ENCODE measurements around the gene PARK7.

The PARK7 gene

DNA sequence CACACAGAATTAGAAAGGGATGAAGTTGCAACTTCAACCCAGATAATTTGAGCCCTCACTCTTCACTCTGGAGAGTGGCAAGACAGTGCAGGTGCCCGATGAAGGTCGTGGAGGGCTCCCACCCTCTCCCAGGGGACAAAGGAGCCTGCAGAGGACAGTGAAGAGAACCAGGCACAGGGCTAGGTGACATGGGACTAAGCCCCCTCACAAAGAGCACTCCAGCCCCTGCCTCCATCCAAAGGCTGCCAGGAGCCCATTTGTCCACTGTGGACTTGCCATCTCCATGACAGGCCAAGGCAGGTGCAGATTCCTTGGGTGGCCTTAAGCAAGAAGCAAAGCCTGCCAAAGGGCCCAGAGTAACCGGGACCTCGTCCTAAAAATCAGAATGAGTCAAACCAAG, 49.5 kb downstream of the PARK7 start:
- no peak for TF ChIP-seq FOXP2 (optimal IDR thresholded peaks at IDR 0.05; ENCODE audit: borderline replicate concordance, extremely low read depth, extremely low read length, insufficient read depth)
- no peak for TF ChIP-seq SIN3A (IDR thresholded peaks at IDR 0.05; ENCODE audit: borderline replicate concordance, insufficient read depth, low read length)
- TF ChIP-seq, protein P1, sequence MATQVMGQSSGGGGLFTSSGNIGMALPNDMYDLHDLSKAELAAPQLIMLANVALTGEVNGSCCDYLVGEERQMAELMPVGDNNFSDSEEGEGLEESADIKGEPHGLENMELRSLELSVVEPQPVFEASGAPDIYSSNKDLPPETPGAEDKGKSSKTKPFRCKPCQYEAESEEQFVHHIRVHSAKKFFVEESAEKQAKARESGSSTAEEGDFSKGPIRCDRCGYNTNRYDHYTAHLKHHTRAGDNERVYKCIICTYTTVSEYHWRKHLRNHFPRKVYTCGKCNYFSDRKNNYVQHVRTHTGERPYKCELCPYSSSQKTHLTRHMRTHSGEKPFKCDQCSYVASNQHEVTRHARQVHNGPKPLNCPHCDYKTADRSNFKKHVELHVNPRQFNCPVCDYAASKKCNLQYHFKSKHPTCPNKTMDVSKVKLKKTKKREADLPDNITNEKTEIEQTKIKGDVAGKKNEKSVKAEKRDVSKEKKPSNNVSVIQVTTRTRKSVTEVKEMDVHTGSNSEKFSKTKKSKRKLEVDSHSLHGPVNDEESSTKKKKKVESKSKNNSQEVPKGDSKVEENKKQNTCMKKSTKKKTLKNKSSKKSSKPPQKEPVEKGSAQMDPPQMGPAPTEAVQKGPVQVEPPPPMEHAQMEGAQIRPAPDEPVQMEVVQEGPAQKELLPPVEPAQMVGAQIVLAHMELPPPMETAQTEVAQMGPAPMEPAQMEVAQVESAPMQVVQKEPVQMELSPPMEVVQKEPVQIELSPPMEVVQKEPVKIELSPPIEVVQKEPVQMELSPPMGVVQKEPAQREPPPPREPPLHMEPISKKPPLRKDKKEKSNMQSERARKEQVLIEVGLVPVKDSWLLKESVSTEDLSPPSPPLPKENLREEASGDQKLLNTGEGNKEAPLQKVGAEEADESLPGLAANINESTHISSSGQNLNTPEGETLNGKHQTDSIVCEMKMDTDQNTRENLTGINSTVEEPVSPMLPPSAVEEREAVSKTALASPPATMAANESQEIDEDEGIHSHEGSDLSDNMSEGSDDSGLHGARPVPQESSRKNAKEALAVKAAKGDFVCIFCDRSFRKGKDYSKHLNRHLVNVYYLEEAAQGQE (IDR thresholded peaks at IDR 0.05; ENCODE audit: insufficient read depth in 1 of 2, low read depth in 2 of 2, low read length in 2 of 2), result no peak
- TF ChIP-seq POLR2AphosphoS5 (IDR thresholded peaks at IDR 0.05; ENCODE audit: low read depth, low read length), result no peak; the same call in 1 of the 2 replicates
- no peak for TF ChIP-seq TAF1 (IDR thresholded peaks at IDR 0.05; ENCODE audit: borderline replicate concordance, insufficient read depth, low read length)

- no peak; the same call in 1 of the 2 replicates for TF ChIP-seq POLR2AphosphoS5 (IDR thresholded peaks at IDR 0.05; ENCODE audit: low read depth, low read length)
- TF ChIP-seq FOXP2 (optimal IDR thresholded peaks at IDR 0.05; ENCODE audit: borderline replicate concordance, extremely low read depth, extremely low read length, insufficient read depth), result no peak
These were observed 50.7 kb downstream of the PARK7 start for GRCh38 chr1:8011923-8012858.

- TF ChIP-seq, protein P1 (IDR thresholded peaks at IDR 0.05; ENCODE audit: insufficient read depth in 1 of 2, low read depth in 2 of 2, low read length in 2 of 2), result no peak
- TF ChIP-seq FOXP2 (optimal IDR thresholded peaks at IDR 0.05; ENCODE audit: borderline replicate concordance, extremely low read depth, extremely low read length, insufficient read depth) (no peak), SIN3A (IDR thresholded peaks at IDR 0.05; ENCODE audit: borderline replicate concordance, insufficient read depth, low read length) (no peak), TAF1 (IDR thresholded peaks at IDR 0.05; ENCODE audit: borderline replicate concordance, insufficient read depth, low read length) (no peak), POLR2AphosphoS5 (IDR thresholded peaks at IDR 0.05; ENCODE audit: low read depth, low read length) (no peak)
These were observed 51.4 kb downstream of the PARK7 start for GRCh38 chr1:8012955-8013354.

- TF ChIP-seq FOXP2 (optimal IDR thresholded peaks at IDR 0.05; ENCODE audit: borderline replicate concordance, extremely low read depth, extremely low read length, insufficient read depth) (no peak), TAF1 (IDR thresholded peaks at IDR 0.05; ENCODE audit: borderline replicate concordance, insufficient read depth, low read length) (no peak), POLR2AphosphoS5 (IDR thresholded peaks at IDR 0.05; ENCODE audit: low read depth, low read length) (no peak; the same call in 1 of the 2 replicates), SIN3A (IDR thresholded peaks at IDR 0.05; ENCODE audit: borderline replicate concordance, insufficient read depth, low read length) (no peak)
- TF ChIP-seq, protein P1 (IDR thresholded peaks at IDR 0.05; ENCODE audit: insufficient read depth in 1 of 2, low read depth in 2 of 2, low read length in 2 of 2), result no peak
These were observed 51.9 kb downstream of the PARK7 start for GRCh38 chr1:8013399-8013798.

GRCh38 chr1:8013800-8014199, 52.3 kb downstream of the PARK7 start:
- TF ChIP-seq, protein P1 (IDR thresholded peaks at IDR 0.05; ENCODE audit: insufficient read depth in 1 of 2, low read depth in 2 of 2, low read length in 2 of 2), result no peak
- no peak for TF ChIP-seq FOXP2 (optimal IDR thresholded peaks at IDR 0.05; ENCODE audit: borderline replicate concordance, extremely low read depth, extremely low read length, insufficient read depth)

Measured in PFSK-1 (cell line).